Measurements from ENCODE around the gene C10orf90.

The C10orf90 gene

GRCh38 chr10:126658928-126659327 lies 11.6 kb downstream of the C10orf90 start:
- TF ChIP-seq, protein P1, sequence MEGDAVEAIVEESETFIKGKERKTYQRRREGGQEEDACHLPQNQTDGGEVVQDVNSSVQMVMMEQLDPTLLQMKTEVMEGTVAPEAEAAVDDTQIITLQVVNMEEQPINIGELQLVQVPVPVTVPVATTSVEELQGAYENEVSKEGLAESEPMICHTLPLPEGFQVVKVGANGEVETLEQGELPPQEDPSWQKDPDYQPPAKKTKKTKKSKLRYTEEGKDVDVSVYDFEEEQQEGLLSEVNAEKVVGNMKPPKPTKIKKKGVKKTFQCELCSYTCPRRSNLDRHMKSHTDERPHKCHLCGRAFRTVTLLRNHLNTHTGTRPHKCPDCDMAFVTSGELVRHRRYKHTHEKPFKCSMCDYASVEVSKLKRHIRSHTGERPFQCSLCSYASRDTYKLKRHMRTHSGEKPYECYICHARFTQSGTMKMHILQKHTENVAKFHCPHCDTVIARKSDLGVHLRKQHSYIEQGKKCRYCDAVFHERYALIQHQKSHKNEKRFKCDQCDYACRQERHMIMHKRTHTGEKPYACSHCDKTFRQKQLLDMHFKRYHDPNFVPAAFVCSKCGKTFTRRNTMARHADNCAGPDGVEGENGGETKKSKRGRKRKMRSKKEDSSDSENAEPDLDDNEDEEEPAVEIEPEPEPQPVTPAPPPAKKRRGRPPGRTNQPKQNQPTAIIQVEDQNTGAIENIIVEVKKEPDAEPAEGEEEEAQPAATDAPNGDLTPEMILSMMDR (IDR thresholded peaks at IDR 0.05; ENCODE audit: poor library complexity, severe bottlenecking), result no peak
- no peak overlapping the region for H3K27ac ChIP-seq (ENCODE audit: poor library complexity, severe bottlenecking)
- ATAC-seq (ENCODE audit: low read depth), result no peak
- no peak for DNase-seq (ENCODE audit: low spot score)
- H3K27me3 ChIP-seq (ENCODE audit: insufficient read depth, poor library complexity, severe bottlenecking), result no peaks in the 10 kb centered on the region
- H3K9me3 ChIP-seq (ENCODE audit: severe bottlenecking), result no peaks in the 10 kb centered on the region
- H3K4me1 ChIP-seq (ENCODE audit: insufficient read depth, poor library complexity, severe bottlenecking), result peaks cover 20% of the 10 kb centered on the region
- no peaks in the 10 kb centered on the region for H3K36me3 ChIP-seq (ENCODE audit: low read depth)
- no peak overlapping the region for H3K4me3 ChIP-seq (ENCODE audit: severe bottlenecking)

GRCh38 chr10:126654579-126654978 lies 15.9 kb downstream of the C10orf90 start:
- Histone ChIP-seq H3K36me3 (ENCODE audit: low read depth) (no peaks in the 10 kb centered on the region), H3K4me1 (ENCODE audit: insufficient read depth, poor library complexity, severe bottlenecking) (no peaks in the 10 kb centered on the region), H3K27ac (ENCODE audit: poor library complexity, severe bottlenecking) (no peak overlapping the region), H3K9me3 (ENCODE audit: severe bottlenecking) (no peaks in the 10 kb centered on the region), H3K4me3 (ENCODE audit: severe bottlenecking) (no peak overlapping the region), H3K27me3 (ENCODE audit: insufficient read depth, poor library complexity, severe bottlenecking) (no peaks in the 10 kb centered on the region)
- TF ChIP-seq, protein P1 (IDR thresholded peaks at IDR 0.05; ENCODE audit: poor library complexity, severe bottlenecking), result no peak
- no peak for ATAC-seq (ENCODE audit: low read depth)
- no peak for DNase-seq (ENCODE audit: low spot score)

GRCh38 chr10:126651467-126651866 lies 19.0 kb downstream of the C10orf90 start:
- H3K4me1 ChIP-seq (ENCODE audit: insufficient read depth, poor library complexity, severe bottlenecking), result peaks cover 7% of the 10 kb centered on the region
- TF ChIP-seq, protein P1 (IDR thresholded peaks at IDR 0.05; ENCODE audit: poor library complexity, severe bottlenecking), result no peak
- no peaks in the 10 kb centered on the region for H3K9me3 ChIP-seq (ENCODE audit: severe bottlenecking)
- no peak overlapping the region for H3K4me3 ChIP-seq (ENCODE audit: severe bottlenecking)
- no peak for ATAC-seq (ENCODE audit: low read depth)
- H3K27me3 ChIP-seq (ENCODE audit: insufficient read depth, poor library complexity, severe bottlenecking), result no peaks in the 10 kb centered on the region
- no peaks in the 10 kb centered on the region for H3K36me3 ChIP-seq (ENCODE audit: low read depth)
- H3K27ac ChIP-seq (ENCODE audit: poor library complexity, severe bottlenecking), result no peak overlapping the region
- DNase-seq (ENCODE audit: low spot score), result no peak

DNA sequence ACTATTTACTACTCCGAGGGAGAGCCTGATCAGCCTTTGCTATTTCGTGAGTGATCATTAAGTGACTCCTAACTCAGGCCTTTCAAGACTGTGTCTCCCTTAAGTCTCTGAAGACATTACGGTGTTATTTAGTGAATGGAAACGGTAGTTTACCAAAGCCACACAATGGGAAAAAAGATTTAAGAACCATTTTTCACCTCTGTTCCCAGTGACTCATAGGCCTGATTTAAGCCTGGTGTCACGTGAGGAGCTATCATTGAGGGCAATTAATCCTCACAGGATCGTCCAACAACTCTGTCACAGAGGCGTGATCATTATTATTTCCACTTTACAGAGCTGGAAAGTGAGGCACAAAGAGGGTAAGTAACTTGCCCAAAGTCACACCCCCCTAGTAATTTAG lies 20.3 kb downstream of the C10orf90 start:
- Histone ChIP-seq H3K4me1 (ENCODE audit: insufficient read depth, poor library complexity, severe bottlenecking) (peaks cover 17% of the 10 kb centered on the region), H3K27ac (ENCODE audit: poor library complexity, severe bottlenecking) (no peak overlapping the region), H3K9me3 (ENCODE audit: severe bottlenecking) (no peaks in the 10 kb centered on the region), H3K36me3 (ENCODE audit: low read depth) (no peaks in the 10 kb centered on the region), H3K4me3 (ENCODE audit: severe bottlenecking) (no peak overlapping the region), H3K27me3 (ENCODE audit: insufficient read depth, poor library complexity, severe bottlenecking) (no peaks in the 10 kb centered on the region)
- ATAC-seq (ENCODE audit: low read depth) (no peak), DNase-seq (ENCODE audit: low spot score) (no peak)
- TF ChIP-seq, protein P1 (IDR thresholded peaks at IDR 0.05; ENCODE audit: poor library complexity, severe bottlenecking), result no peak

GRCh38 chr10:126647116-126647515 lies 23.4 kb downstream of the C10orf90 start:
- H3K4me1 ChIP-seq (ENCODE audit: insufficient read depth, poor library complexity, severe bottlenecking), result peaks cover 17% of the 10 kb centered on the region
- peak overlapping the region; percentile 52 for H3K27ac ChIP-seq (ENCODE audit: poor library complexity, severe bottlenecking)
- H3K36me3 ChIP-seq (ENCODE audit: low read depth), result no peaks in the 10 kb centered on the region
- TF ChIP-seq, protein P1 (IDR thresholded peaks at IDR 0.05; ENCODE audit: poor library complexity, severe bottlenecking), result no peak
- no peaks in the 10 kb centered on the region for H3K9me3 ChIP-seq (ENCODE audit: severe bottlenecking)
- no peaks in the 10 kb centered on the region for H3K27me3 ChIP-seq (ENCODE audit: insufficient read depth, poor library complexity, severe bottlenecking)
- DNase-seq (ENCODE audit: low spot score) (no peak), ATAC-seq (ENCODE audit: low read depth) (no peak)
- no peak overlapping the region for H3K4me3 ChIP-seq (ENCODE audit: severe bottlenecking)

Measured in RWPE2 (cell line).